HG02610 (cell line): ENCODE results near the gene UCP2.
"Not testable (repeated sequence)": the region's sequence is repeated elsewhere in the genome, so short reads cannot be mapped to it uniquely, and the experiment has no call there.

Source experiments
- ATAC-seq: cut with Tn5 transposase; IDR thresholded peaks from one replicate; pipeline ENCODE4 v1.9.1; 2021; ENCODE audit warnings: mild to moderate bottlenecking, moderate library complexity; ENCODE audit not compliant: unreplicated experiment

UCP2 gene

GRCh38 chr11:73996161-73996747 lies 13.6 kb upstream of the UCP2 start:
- no peak for ATAC-seq

- ATAC-seq = peak; percentile 28
Measured at GRCh38 chr11:73995731-73996130, 13.1 kb upstream of the UCP2 start.

- ATAC-seq = peak; percentile 45
Measured at GRCh38 chr11:73995247-73995646, 12.6 kb upstream of the UCP2 start.

- peak; percentile 53 for ATAC-seq
Measured at GRCh38 chr11:73991471-73992006, 8.9 kb upstream of the UCP2 start.

- ATAC-seq = no peak
Measured at GRCh38 chr11:73990730-73991129, 8.1 kb upstream of the UCP2 start.

- no peak for ATAC-seq
Measured at GRCh38 chr11:73989156-73989555, 6.5 kb upstream of the UCP2 start.

GRCh38 chr11:73988227-73988626 lies 5.6 kb upstream of the UCP2 start:
- ATAC-seq = no peak

GRCh38 chr11:73985661-73986060 lies 3.0 kb upstream of the UCP2 start:
- ATAC-seq = not testable (repeated sequence)

- ATAC-seq = no peak
Measured at GRCh38 chr11:73983741-73984538, 1.3 kb upstream of the UCP2 start.

GRCh38 chr11:73982990-73983740 lies 522 bp upstream of the UCP2 start:
- ATAC-seq = peak; percentile 72

- ATAC-seq = no peak
Measured at GRCh38 chr11:73981051-73981805, 1.4 kb downstream of the UCP2 start.

GRCh38 chr11:73980001-73980961 lies 2.4 kb downstream of the UCP2 start:
- peak; percentile 56 for ATAC-seq

- ATAC-seq = no peak
Measured at GRCh38 chr11:73978576-73979086, 4.0 kb downstream of the UCP2 start.

GRCh38 chr11:73977856-73978519 lies 4.7 kb downstream of the UCP2 start:
- no peak for ATAC-seq

GRCh38 chr11:73976451-73977151 lies 6.0 kb downstream of the UCP2 start:
- no peak for ATAC-seq

- no peak for ATAC-seq
Measured at GRCh38 chr11:73975479-73975757, 7.2 kb downstream of the UCP2 start.

- ATAC-seq = no peak
Measured at GRCh38 chr11:73974604-73975478, 7.8 kb downstream of the UCP2 start.
